ENCODE results near the gene SEMA3A. TPM values are rescaled to one million over a fixed set of nuclear protein-coding genes. Genes with fewer than 3 reads are reported as not detected.
"Not testable (repeated sequence)": the region's sequence is repeated elsewhere in the genome, so short reads cannot be mapped to it uniquely, and the experiment has no call there.

Gene SEMA3A
- total RNA-seq, 1 donor from 2014 or later: 1.7 TPM

- intact Hi-C loops (cut with DNase I): no loop called here
- DNase-seq (ENCODE audit: missing footprints) (no peak), ATAC-seq (no peak)
Measured at GRCh38 chr7:84091318-84091717, 103.3 kb downstream of the SEMA3A start.

- ATAC-seq (no peak), DNase-seq (ENCODE audit: missing footprints) (no peak)
- intact Hi-C loops (cut with DNase I): no loop called here
Measured at GRCh38 chr7:84088802-84089201, 105.8 kb downstream of the SEMA3A start.

- intact Hi-C loops (cut with DNase I): no loop called here
- DNase-seq (ENCODE audit: missing footprints) (no peak), ATAC-seq (no peak)
Measured at GRCh38 chr7:84085998-84086397, 108.6 kb downstream of the SEMA3A start.

- intact Hi-C loops (cut with DNase I): no loop called here
- DNase-seq (ENCODE audit: missing footprints) (no peak), ATAC-seq (no peak)
Measured at GRCh38 chr7:84085147-84085546, 109.4 kb downstream of the SEMA3A start.

- intact Hi-C loops (cut with DNase I): no loop called here
- no peak for ATAC-seq
- no peak for DNase-seq (ENCODE audit: missing footprints)
Measured at GRCh38 chr7:84083846-84084245, 110.7 kb downstream of the SEMA3A start.

- DNase-seq (ENCODE audit: missing footprints) (no peak), ATAC-seq (no peak)
- intact Hi-C loops (cut with DNase I): no loop called here
Measured at GRCh38 chr7:84081973-84082522, 112.5 kb downstream of the SEMA3A start.

GRCh38 chr7:84077336-84077735 is 117.3 kb downstream of the SEMA3A start:
- ATAC-seq (no peak), DNase-seq (ENCODE audit: missing footprints) (no peak)
- intact Hi-C loops (cut with DNase I): no loop called here

- intact Hi-C loops (cut with DNase I): no loop called here
- ATAC-seq (no peak), DNase-seq (ENCODE audit: missing footprints) (no peak)
Measured at GRCh38 chr7:84076219-84076618, 118.4 kb downstream of the SEMA3A start.

- DNase-seq (ENCODE audit: missing footprints): no peak
- intact Hi-C loops (cut with DNase I): no loop called here
- ATAC-seq: no peak
Measured at GRCh38 chr7:84073186-84073875, 121.3 kb downstream of the SEMA3A start.

- intact Hi-C loops (cut with DNase I): no loop called here
- ATAC-seq (no peak), DNase-seq (ENCODE audit: missing footprints) (no peak)
Measured at GRCh38 chr7:84070770-84071169, 123.8 kb downstream of the SEMA3A start.

GRCh38 chr7:84069999-84070500 is 124.5 kb downstream of the SEMA3A start:
- DNase-seq (ENCODE audit: missing footprints) (no peak), ATAC-seq (no peak)
- intact Hi-C loops (cut with DNase I): no loop called here

- intact Hi-C loops (cut with DNase I): no loop called here
- ATAC-seq (no peak), DNase-seq (ENCODE audit: missing footprints) (no peak)
Measured at GRCh38 chr7:84069033-84069432, 125.6 kb downstream of the SEMA3A start.

GRCh38 chr7:84062489-84062901 is 132.1 kb downstream of the SEMA3A start:
- peak; percentile 31 for DNase-seq (ENCODE audit: missing footprints)
- ATAC-seq; intact Hi-C loops (cut with DNase I): not testable (repeated sequence)

GRCh38 chr7:84060760-84061261 is 133.8 kb downstream of the SEMA3A start:
- DNase-seq (ENCODE audit: missing footprints) (no peak), ATAC-seq (no peak)
- intact Hi-C loops (cut with DNase I): no loop called here

- intact Hi-C loops (cut with DNase I): no loop called here
- DNase-seq (ENCODE audit: missing footprints): no peak
- no peak for ATAC-seq
Measured at GRCh38 chr7:84060000-84060399, 134.6 kb downstream of the SEMA3A start.

- no peak for ATAC-seq
- no peak for DNase-seq (ENCODE audit: missing footprints)
Measured at GRCh38 chr7:84058311-84059076, 136.1 kb downstream of the SEMA3A start.

GRCh38 chr7:84057576-84057975 is 137.0 kb downstream of the SEMA3A start:
- intact Hi-C loops (cut with DNase I): no loop called here
- DNase-seq (ENCODE audit: missing footprints) (no peak), ATAC-seq (no peak)

More at GRCh38 chr7:84058311-84059076, 136.1 kb downstream of the SEMA3A start:
- intact Hi-C loops (cut with DNase I): no loop called here

GRCh38 chr7:84055904-84056605 is 138.5 kb downstream of the SEMA3A start:
- no peak for ATAC-seq
- DNase-seq (ENCODE audit: missing footprints): no peak
- intact Hi-C loops (cut with DNase I): no loop called here

- intact Hi-C loops (cut with DNase I); DNase-seq (ENCODE audit: missing footprints); ATAC-seq: not testable (repeated sequence)
Measured at GRCh38 chr7:84055199-84055598, 139.4 kb downstream of the SEMA3A start.

Data from Right ventricle myocardium inferior (tissue), 1 donor.